ENCODE measurements around the gene TFG. TPM values are rescaled to one million over a fixed set of nuclear protein-coding genes. Genes with fewer than 3 reads are reported as not detected.

The TFG gene
- total and polyA plus RNA-seq, 8 donors: 81.8 to 132 (median 115) TPM

GRCh38 chr3:100759159-100759558, 49.9 kb downstream of the TFG start:
- intact Hi-C loops (cut with DNase I): no loop called here
- no peak for ATAC-seq
- Histone ChIP-seq H3K4me3 (no peak overlapping the region), H3K27ac (no peak overlapping the region), H3K9me3 (no peaks in the 10 kb centered on the region), H3K36me3 (peaks cover 0 to 7% of the 10 kb centered on the region in 2 donors), H3K27me3 (no peaks in the 10 kb centered on the region), H3K4me1 (no peaks in the 10 kb centered on the region)
- no peak for TF ChIP-seq CTCF (IDR thresholded peaks at IDR 0.05)
- no peak for DNase-seq

DNA sequence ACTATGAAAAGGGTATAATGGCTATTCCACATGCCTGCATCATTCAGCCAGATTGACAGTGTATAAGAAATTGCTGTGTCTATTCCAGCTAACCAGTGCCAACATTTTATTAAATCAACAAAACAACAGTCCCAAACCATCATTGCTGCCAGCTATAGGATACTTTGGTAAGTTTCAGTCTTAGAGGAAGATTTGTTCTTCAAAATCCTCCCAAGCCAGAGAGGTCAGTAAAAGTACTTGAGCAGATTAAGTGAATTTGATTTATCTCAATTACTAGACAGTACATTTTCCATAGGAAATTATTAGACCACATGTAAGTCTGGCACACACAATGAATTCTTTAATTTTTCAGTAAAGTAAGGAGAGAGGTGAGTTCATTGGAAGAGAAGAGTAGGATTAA, 50.7 kb downstream of the TFG start:
- Histone ChIP-seq H3K4me1 (no peaks in the 10 kb centered on the region), H3K4me3 (no peak overlapping the region), H3K27me3 (no peaks in the 10 kb centered on the region), H3K36me3 (peaks cover 0 to 3% of the 10 kb centered on the region in 2 donors), H3K27ac (peak overlapping the region in 1 of 2 donors; percentile 17), H3K9me3 (no peaks in the 10 kb centered on the region)
- intact Hi-C loops (cut with DNase I): no loop called here
- ATAC-seq (no peak), DNase-seq (peak in 2 of 4 donors; percentile 12 to 17)
- no peak for TF ChIP-seq CTCF (IDR thresholded peaks at IDR 0.05)

- Histone ChIP-seq H3K36me3 (no peaks in the 10 kb centered on the region), H3K27me3 (no peaks in the 10 kb centered on the region), H3K27ac (peak overlapping the region in 1 of 2 donors; percentile 17), H3K4me1 (no peaks in the 10 kb centered on the region), H3K4me3 (no peak overlapping the region), H3K9me3 (no peaks in the 10 kb centered on the region)
- DNase-seq (peak in 2 of 4 donors; percentile 13 to 28), ATAC-seq (no peak)
- intact Hi-C loops (cut with DNase I): no loop called here
- TF ChIP-seq CTCF (IDR thresholded peaks at IDR 0.05): no peak
Observed at GRCh38 chr3:100760377-100760776, 51.1 kb downstream of the TFG start.

DNA sequence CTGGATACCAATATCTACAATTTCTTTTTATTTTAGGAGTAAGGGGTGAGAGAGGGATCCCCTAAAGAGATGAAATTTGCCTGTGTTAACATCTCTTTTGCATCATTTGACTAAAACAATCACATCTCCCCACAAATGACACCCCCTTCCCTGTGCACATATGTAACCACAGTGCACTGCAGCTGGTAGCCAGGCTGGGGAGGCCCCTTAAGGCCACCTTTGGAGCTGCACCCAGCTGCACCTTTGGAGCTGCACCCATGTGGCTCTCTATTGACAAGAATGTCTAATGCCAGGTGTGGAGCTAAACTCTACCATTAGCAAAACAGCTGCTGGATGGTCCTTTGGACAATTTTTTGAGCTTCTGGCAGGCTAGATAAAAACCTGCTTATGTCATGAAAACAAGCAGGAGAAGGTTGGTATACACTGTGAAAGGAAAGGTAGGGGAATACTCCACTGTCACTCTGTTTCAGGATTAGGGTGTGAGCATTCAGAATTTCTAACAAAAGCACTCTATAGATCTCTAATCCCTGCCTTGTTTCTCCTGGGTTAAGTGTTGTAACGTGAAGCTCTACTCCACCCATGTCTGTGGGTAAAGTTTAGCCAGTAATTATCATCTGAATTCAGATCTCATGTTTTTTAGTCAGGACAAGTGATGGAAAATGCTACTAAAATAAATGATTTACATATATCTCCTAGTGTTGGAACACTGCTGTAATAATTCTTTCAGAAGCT, 52.1 kb downstream of the TFG start:
- no peaks in the 10 kb centered on the region for H3K27me3 ChIP-seq
- no peaks in the 10 kb centered on the region for H3K4me1 ChIP-seq
- no peak overlapping the region for H3K27ac ChIP-seq
- ATAC-seq (peak; percentile 34), DNase-seq (no peak)
- H3K4me3 ChIP-seq: no peak overlapping the region
- TF ChIP-seq CTCF (IDR thresholded peaks at IDR 0.05): no peak
- no peaks in the 10 kb centered on the region for H3K36me3 ChIP-seq
- intact Hi-C loops (cut with DNase I): no loop called here
- H3K9me3 ChIP-seq: no peaks in the 10 kb centered on the region

- no peak for TF ChIP-seq CTCF (IDR thresholded peaks at IDR 0.05)
- ATAC-seq (no peak), DNase-seq (no peak)
- H3K27me3 ChIP-seq: no peaks in the 10 kb centered on the region
- H3K27ac ChIP-seq: no peak overlapping the region
- intact Hi-C loops (cut with DNase I): no loop called here
- no peaks in the 10 kb centered on the region for H3K4me1 ChIP-seq
- no peak overlapping the region for H3K4me3 ChIP-seq
- H3K9me3 ChIP-seq: no peaks in the 10 kb centered on the region
- H3K36me3 ChIP-seq: no peaks in the 10 kb centered on the region
Observed at GRCh38 chr3:100761951-100762350, 52.7 kb downstream of the TFG start.
